CD14-positive monocyte (primary cell): ENCODE results near the gene HNF4A. TPM values are rescaled to one million over a fixed set of nuclear protein-coding genes. Genes with fewer than 3 reads are reported as not detected.

Experiments
- DNase-seq, 3 donors: peaks; one replicate each; pipeline ENCODE4 v3.0.0-alpha.2; 2011 to 2022
- H2AFZ ChIP-seq: 2 replicates; pipeline ENCODE4 v1.6.0; 2012; ENCODE audit warnings: mild to moderate bottlenecking, low read depth, low read length, inconsistent platforms; ENCODE audit not compliant: insufficient read depth, poor library complexity, severe bottlenecking
- H3K27ac ChIP-seq, 2 donors: 1 replicate in 1 of 2; 2 replicates in 1 of 2; pipeline ENCODE4 v1.5.1; 2012 to 2013; ENCODE audit warnings: low read length in 2 of 2, control low read depth in 1 of 2, inconsistent platforms in 1 of 2, low read depth in 1 of 2, mild to moderate bottlenecking in 1 of 2
- H3K27me3 ChIP-seq, 2 donors: one replicate each; pipeline versions ENCODE4 v1.6.0 to v1.6.1; 2011 to 2013; ENCODE audit warnings: low read length in 2 of 2; ENCODE audit not compliant: control insufficient read depth in 2 of 2, insufficient read depth in 2 of 2
- H3K36me3 ChIP-seq, 2 donors: replicated peaks in 1 of 2; 1 replicate in 1 of 2; 2 replicates in 1 of 2; pipeline versions ENCODE4 v1.5.1 to v1.6.1; 2012 to 2013; ENCODE audit warnings: low read length in 2 of 2, control low read depth in 1 of 2, inconsistent platforms in 1 of 2, mild to moderate bottlenecking in 1 of 2; ENCODE audit not compliant: insufficient read depth in 2 of 2, control insufficient read depth in 1 of 2
- H3K4me1 ChIP-seq, 2 donors: 1 replicate in 1 of 2; 2 replicates in 1 of 2; pipeline versions ENCODE4 v1.5.1 to v1.6.1; 2012 to 2013; ENCODE audit warnings: low read length in 2 of 2, control low read depth in 1 of 2, inconsistent platforms in 1 of 2, mild to moderate bottlenecking in 1 of 2, moderate library complexity in 1 of 2; ENCODE audit not compliant: insufficient read depth in 2 of 2, control insufficient read depth in 1 of 2
- H3K4me2 ChIP-seq: replicated peaks from 2 replicates; pipeline ENCODE3; 2012; ENCODE audit warnings: low read length, moderate library complexity, mild to moderate bottlenecking; ENCODE audit not compliant: poor library complexity, severe bottlenecking; ENCODE audit errors: extremely low read depth
- H3K4me3 ChIP-seq, 3 experiments: fragments of 200-600 bp in 1 of 3; sonication (generic) in 1 of 3; replicated peaks in 1 of 3; 1 replicate in 2 of 3; 2 replicates in 1 of 3; pipeline ENCODE4 v1.5.1; 2011 to 2013; ENCODE audit warnings: low read length in 3 of 3, mild to moderate bottlenecking in 3 of 3, control low read depth in 2 of 3, low read depth in 2 of 3, inconsistent platforms in 1 of 3, moderate library complexity in 1 of 3
- H3K79me2 ChIP-seq: 2 replicates; pipeline ENCODE4 v1.6.0; 2012; ENCODE audit warnings: mild to moderate bottlenecking, control low read depth, inconsistent platforms, low read length, moderate library complexity; ENCODE audit not compliant: insufficient read depth
- H3K9ac ChIP-seq: 2 replicates; pipeline ENCODE4 v1.6.0; 2017; ENCODE audit warnings: low read length, mild to moderate bottlenecking; ENCODE audit not compliant: insufficient read depth, poor library complexity, severe bottlenecking
- H3K9me3 ChIP-seq, 2 donors: replicated peaks in 1 of 2; 1 replicate in 1 of 2; 2 replicates in 1 of 2; pipeline versions ENCODE4 v1.5.1 to v1.6.1; 2012 to 2013; ENCODE audit warnings: low read length in 2 of 2, control low read depth in 1 of 2; ENCODE audit not compliant: control insufficient read depth in 1 of 2, insufficient read depth in 1 of 2
- H4K20me1 ChIP-seq: 2 replicates; pipeline ENCODE4 v1.6.0; 2012; ENCODE audit warnings: mild to moderate bottlenecking, low read length, control low read depth, moderate library complexity; ENCODE audit not compliant: insufficient read depth
- H3K27ac Mint-ChIP-seq, 7 donors: one replicate each; pipeline ENCODE4 v1.8.0; 2020; ENCODE audit warnings: mild to moderate bottlenecking in 7 of 7, mixed read lengths in 7 of 7, moderate library complexity in 6 of 7, inconsistent platforms in 2 of 7
- H3K27me3 Mint-ChIP-seq, 3 donors: one replicate each; pipeline ENCODE4 v1.8.0; 2021 to 2022; ENCODE audit warnings: low read depth in 3 of 3, mild to moderate bottlenecking in 3 of 3, mixed read lengths in 3 of 3, moderate library complexity in 3 of 3, inconsistent platforms in 1 of 3
- H3K36me3 Mint-ChIP-seq, 2 donors: one replicate each; pipeline ENCODE4 v1.8.0; 2020; ENCODE audit warnings: mixed read lengths in 2 of 2, inconsistent platforms in 1 of 2, mild to moderate bottlenecking in 1 of 2
- H3K4me1 Mint-ChIP-seq: one replicate; pipeline ENCODE4 v1.8.0; 2020; ENCODE audit warnings: mild to moderate bottlenecking, mixed read lengths
- H3K4me3 Mint-ChIP-seq, 2 donors: one replicate each; pipeline ENCODE4 v1.8.0; 2020; ENCODE audit warnings: mild to moderate bottlenecking in 2 of 2, mixed read lengths in 2 of 2, moderate library complexity in 1 of 2
- H3K9me3 Mint-ChIP-seq, 7 donors: one replicate each; pipeline ENCODE4 v1.8.0; 2020 to 2022; ENCODE audit warnings: mixed read lengths in 7 of 7, mild to moderate bottlenecking in 6 of 7, moderate library complexity in 6 of 7, inconsistent platforms in 2 of 7
- WGBS: methylation state at CpG from one replicate; pipeline ENCODE4 v1.1.5; 2013; ENCODE audit warnings: missing lambda C conversion rate; ENCODE audit not compliant: insufficient coverage; 5-methylcytosine and 5-hydroxymethylcytosine counted together
- intact Hi-C, 2 donors: fragments of 100-400 bp; cut with micrococcal nuclease; formaldehyde crosslinking; loops; one replicate each; pipeline versions ENCODE4 v1.15.0 to v1.15.1; 2023
- polyA plus RNA-seq, 3 donors: library from polyadenylated mRNA; depleted of rRNA in 1 of 3; unstranded in 2 of 3; stranded (reverse) in 1 of 3; fragments of 300-500 nt in 2 of 3; fragments of >200 nt in 1 of 3; fragmentation: Illumina TruSeq in 2 of 3; gene quantifications; 1 replicate in 2 of 3; 2 replicates in 1 of 3; pipeline ENCODE4 v1.2.3, GENCODE V29; 2012 to 2021
- TF ChIP-seq, protein P1 (sequence below): fragments of 200-600 bp; IDR thresholded peaks from one replicate; pipeline ENCODE4 v1.8.0; 2022; ENCODE audit warnings: antibody characterized with exemption, mild to moderate bottlenecking

Gene HNF4A
- polyA plus RNA-seq, 3 donors = not detected

DNA sequence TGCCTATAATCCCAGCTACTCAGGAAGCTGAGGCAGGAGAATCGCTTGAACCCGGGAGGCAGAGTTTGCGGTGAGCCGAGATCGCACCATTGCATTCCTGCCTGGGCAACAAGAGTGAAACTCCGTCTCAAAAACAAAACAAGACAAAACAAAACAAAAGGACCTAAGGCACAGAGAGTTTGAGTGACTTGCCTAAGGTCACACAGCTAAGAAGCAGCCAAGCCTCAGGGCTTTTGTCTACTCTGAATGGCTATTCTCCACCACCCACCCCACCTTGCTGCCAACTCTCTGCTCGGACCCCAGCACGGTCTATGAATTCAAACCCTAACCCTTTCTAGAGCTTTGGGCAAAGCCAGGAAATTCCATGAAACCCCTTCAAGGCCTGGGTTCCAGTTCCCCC, 101.1 kb downstream of the HNF4A start:
- WGBS = 96% methylated on average over 7 of the region's 8 CpGs
- Mint-ChIP-seq H3K4me1 (peaks cover 9% of the 10 kb centered on the region), H3K27me3 (peaks cover 0 to 4% (median 3%) of the 10 kb centered on the region in 3 donors), H3K9me3 (no peaks in the 10 kb centered on the region), H3K27ac (no peak overlapping the region), H3K36me3 (no peaks in the 10 kb centered on the region), H3K4me3 (no peak overlapping the region)
- intact Hi-C loops = no loop called here
- TF ChIP-seq, protein P1, sequence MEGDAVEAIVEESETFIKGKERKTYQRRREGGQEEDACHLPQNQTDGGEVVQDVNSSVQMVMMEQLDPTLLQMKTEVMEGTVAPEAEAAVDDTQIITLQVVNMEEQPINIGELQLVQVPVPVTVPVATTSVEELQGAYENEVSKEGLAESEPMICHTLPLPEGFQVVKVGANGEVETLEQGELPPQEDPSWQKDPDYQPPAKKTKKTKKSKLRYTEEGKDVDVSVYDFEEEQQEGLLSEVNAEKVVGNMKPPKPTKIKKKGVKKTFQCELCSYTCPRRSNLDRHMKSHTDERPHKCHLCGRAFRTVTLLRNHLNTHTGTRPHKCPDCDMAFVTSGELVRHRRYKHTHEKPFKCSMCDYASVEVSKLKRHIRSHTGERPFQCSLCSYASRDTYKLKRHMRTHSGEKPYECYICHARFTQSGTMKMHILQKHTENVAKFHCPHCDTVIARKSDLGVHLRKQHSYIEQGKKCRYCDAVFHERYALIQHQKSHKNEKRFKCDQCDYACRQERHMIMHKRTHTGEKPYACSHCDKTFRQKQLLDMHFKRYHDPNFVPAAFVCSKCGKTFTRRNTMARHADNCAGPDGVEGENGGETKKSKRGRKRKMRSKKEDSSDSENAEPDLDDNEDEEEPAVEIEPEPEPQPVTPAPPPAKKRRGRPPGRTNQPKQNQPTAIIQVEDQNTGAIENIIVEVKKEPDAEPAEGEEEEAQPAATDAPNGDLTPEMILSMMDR = no peak
- Histone ChIP-seq H3K9ac (no peak overlapping the region), H3K4me2 (no peak overlapping the region), H3K79me2 (no peaks in the 10 kb centered on the region), H3K27me3 (no peaks in the 10 kb centered on the region), H4K20me1 (no peaks in the 10 kb centered on the region), H3K4me3 (no peak overlapping the region), H3K27ac (no peak overlapping the region), H2AFZ (no peak overlapping the region), H3K36me3 (no peaks in the 10 kb centered on the region), H3K4me1 (peaks cover 8% of the 10 kb centered on the region in 2 donors), H3K9me3 (no peaks in the 10 kb centered on the region)
- no peak for DNase-seq

DNA sequence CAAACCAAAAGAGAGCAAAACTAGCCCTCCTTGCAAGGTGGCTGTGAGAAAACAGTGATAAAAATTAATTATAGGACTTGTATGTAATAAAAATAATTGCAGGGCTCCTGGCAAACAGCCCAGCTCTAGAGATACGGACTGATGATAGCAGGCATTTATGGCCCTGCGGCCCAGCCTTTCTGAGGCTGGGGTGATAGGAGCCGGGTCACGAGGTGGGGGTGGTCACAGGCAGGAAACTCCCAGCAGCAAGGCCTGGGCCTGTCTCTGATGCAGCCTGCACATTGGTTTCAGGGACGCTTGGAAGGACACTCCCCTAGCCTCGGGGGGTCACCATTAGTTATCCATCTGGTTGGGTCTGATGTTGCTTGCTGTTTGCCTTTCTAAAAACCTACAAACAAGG, 101.5 kb downstream of the HNF4A start:
- Histone ChIP-seq H2AFZ (no peak overlapping the region), H3K27ac (no peak overlapping the region), H3K9ac (no peak overlapping the region), H3K4me3 (no peak overlapping the region), H3K4me1 (peaks cover 8% of the 10 kb centered on the region in 2 donors), H4K20me1 (no peaks in the 10 kb centered on the region), H3K4me2 (no peak overlapping the region), H3K79me2 (no peaks in the 10 kb centered on the region), H3K9me3 (no peaks in the 10 kb centered on the region), H3K36me3 (no peaks in the 10 kb centered on the region), H3K27me3 (no peaks in the 10 kb centered on the region)
- H3K36me3 Mint-ChIP-seq = no peaks in the 10 kb centered on the region
- no peak for DNase-seq
- no peaks in the 10 kb centered on the region for H3K9me3 Mint-ChIP-seq
- no peak overlapping the region for H3K27ac Mint-ChIP-seq
- 94% methylated on average over 4 of the region's 6 CpGs for WGBS
- peaks cover 9% of the 10 kb centered on the region for H3K4me1 Mint-ChIP-seq
- no peak overlapping the region for H3K4me3 Mint-ChIP-seq
- intact Hi-C loops = no loop called here
- TF ChIP-seq, protein P1 = no peak
- H3K27me3 Mint-ChIP-seq = peaks cover 0 to 4% (median 3%) of the 10 kb centered on the region in 3 donors
